ENCODE results near the gene MED13L. TPM values are rescaled to one million over a fixed set of nuclear protein-coding genes. Genes with fewer than 3 reads are reported as not detected.

The MED13L gene
- polyA plus RNA-seq, 1 donor (not counting 4 experiments of a cell fraction or from before 2014, with no cell fraction given): 31.7 TPM

DNA sequence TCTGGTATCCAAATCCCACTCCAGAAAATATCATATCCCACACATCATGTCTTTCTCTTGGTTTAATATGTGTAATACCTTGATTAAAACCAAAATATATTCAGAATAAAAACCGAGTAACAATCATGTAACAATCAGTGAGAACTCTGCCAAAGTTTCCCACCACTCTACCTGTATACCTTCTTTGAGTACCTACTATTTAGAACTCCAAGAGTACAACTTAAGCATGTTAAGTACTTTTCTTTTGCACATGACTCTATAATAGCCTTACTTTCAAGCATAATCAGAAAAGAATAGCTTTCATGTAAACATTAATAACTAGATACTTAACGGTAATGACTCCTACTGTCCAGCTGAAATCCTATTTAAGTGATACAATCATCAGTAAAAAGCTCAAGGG lies 223.2 kb downstream of the MED13L start:
- Histone ChIP-seq H3K4me2 (ENCODE audit: control insufficient read depth, extremely low read depth, insufficient read depth, low read depth, low read length) (no peak overlapping the region), H3K4me1 (ENCODE audit: control insufficient read depth, extremely low read depth, insufficient read depth, low read length) (peaks cover 11% of the 10 kb centered on the region), H3K36me3 (ENCODE audit: control insufficient read depth in 2 of 2, extremely low read depth in 1 of 2, insufficient read depth in 2 of 2, low read length in 2 of 2) (no peaks in the 10 kb centered on the region), H3K9ac (ENCODE audit: control insufficient read depth, extremely low read depth, insufficient read depth, low read length) (no peak overlapping the region), H3K4me3 (ENCODE audit: control insufficient read depth in 2 of 3, extremely low read depth in 1 of 3, insufficient read depth in 2 of 3, low read depth in 1 of 3, low read length in 3 of 3) (no peak overlapping the region), H3K79me2 (ENCODE audit: control insufficient read depth, insufficient read depth, low read length) (peaks cover 51% of the 10 kb centered on the region), H3K27me3 (ENCODE audit: control insufficient read depth, extremely low read depth, insufficient read depth, low read length) (no peaks in the 10 kb centered on the region), H4K20me1 (ENCODE audit: control insufficient read depth, extremely low read depth, insufficient read depth, low read length) (no peaks in the 10 kb centered on the region), H3K27ac (ENCODE audit: control insufficient read depth, insufficient read depth, low read length) (no peak overlapping the region), H3K9me3 (ENCODE audit: control insufficient read depth, low read depth, low read length) (no peaks in the 10 kb centered on the region), H2AFZ (ENCODE audit: control insufficient read depth, low read length) (no peak overlapping the region), H3K9me1 (ENCODE audit: control insufficient read depth, extremely low read depth, insufficient read depth, low read length) (no peaks in the 10 kb centered on the region)
- dilution Hi-C loops (cut with MboI; ENCODE audit: extremely low pct_ligation_motif_present, low sequenced_read_pairs): no loop called here
- TF ChIP-seq EZH2 (IDR thresholded peaks at IDR 0.05; ENCODE audit: low read length): no peak
- no peak for TF ChIP-seq CTCF (optimal IDR thresholded peaks at IDR 0.05 in 1 of 3, IDR thresholded peaks at IDR 0.05 in 1 of 3, conservative IDR thresholded peaks at IDR 0.05 in 1 of 3; ENCODE audit: extremely low read depth in 1 of 3, insufficient read depth in 2 of 3, low read length in 3 of 3)
- DNase-seq (ENCODE audit: low read depth, low spot score): no peak
- FAIRE-seq: no peak

GRCh38 chr12:116053479-116054200 lies 223.9 kb downstream of the MED13L start:
- Histone ChIP-seq H3K9ac (ENCODE audit: control insufficient read depth, extremely low read depth, insufficient read depth, low read length) (no peak overlapping the region), H3K4me1 (ENCODE audit: control insufficient read depth, extremely low read depth, insufficient read depth, low read length) (peaks cover 11% of the 10 kb centered on the region), H3K79me2 (ENCODE audit: control insufficient read depth, insufficient read depth, low read length) (peaks cover 47% of the 10 kb centered on the region), H4K20me1 (ENCODE audit: control insufficient read depth, extremely low read depth, insufficient read depth, low read length) (no peaks in the 10 kb centered on the region), H3K4me3 (ENCODE audit: control insufficient read depth in 2 of 3, extremely low read depth in 1 of 3, insufficient read depth in 2 of 3, low read depth in 1 of 3, low read length in 3 of 3) (no peak overlapping the region), H3K27me3 (ENCODE audit: control insufficient read depth, extremely low read depth, insufficient read depth, low read length) (no peaks in the 10 kb centered on the region), H3K27ac (ENCODE audit: control insufficient read depth, insufficient read depth, low read length) (no peak overlapping the region), H3K9me1 (ENCODE audit: control insufficient read depth, extremely low read depth, insufficient read depth, low read length) (no peaks in the 10 kb centered on the region), H3K36me3 (ENCODE audit: control insufficient read depth in 2 of 2, extremely low read depth in 1 of 2, insufficient read depth in 2 of 2, low read length in 2 of 2) (no peaks in the 10 kb centered on the region), H3K9me3 (ENCODE audit: control insufficient read depth, low read depth, low read length) (no peaks in the 10 kb centered on the region), H3K4me2 (ENCODE audit: control insufficient read depth, extremely low read depth, insufficient read depth, low read depth, low read length) (peak overlapping the region; percentile 34), H2AFZ (ENCODE audit: control insufficient read depth, low read length) (no peak overlapping the region)
- dilution Hi-C loops (cut with MboI; ENCODE audit: extremely low pct_ligation_motif_present, low sequenced_read_pairs): no loop called here
- TF ChIP-seq CTCF (optimal IDR thresholded peaks at IDR 0.05 in 1 of 3, IDR thresholded peaks at IDR 0.05 in 1 of 3, conservative IDR thresholded peaks at IDR 0.05 in 1 of 3; ENCODE audit: extremely low read depth in 1 of 3, insufficient read depth in 2 of 3, low read length in 3 of 3): no peak
- TF ChIP-seq EZH2 (IDR thresholded peaks at IDR 0.05; ENCODE audit: low read length): no peak
- FAIRE-seq (peak; percentile 34), DNase-seq (ENCODE audit: low read depth, low spot score) (no peak)

All from keratinocyte (primary cell).